ENCODE results near the gene ACTR5. TPM values are rescaled to one million over a fixed set of nuclear protein-coding genes. Genes with fewer than 3 reads are reported as not detected.

Gene ACTR5
- total RNA-seq, 2 experiments from 2014 or later: 7.1 to 7.4 TPM

DNA sequence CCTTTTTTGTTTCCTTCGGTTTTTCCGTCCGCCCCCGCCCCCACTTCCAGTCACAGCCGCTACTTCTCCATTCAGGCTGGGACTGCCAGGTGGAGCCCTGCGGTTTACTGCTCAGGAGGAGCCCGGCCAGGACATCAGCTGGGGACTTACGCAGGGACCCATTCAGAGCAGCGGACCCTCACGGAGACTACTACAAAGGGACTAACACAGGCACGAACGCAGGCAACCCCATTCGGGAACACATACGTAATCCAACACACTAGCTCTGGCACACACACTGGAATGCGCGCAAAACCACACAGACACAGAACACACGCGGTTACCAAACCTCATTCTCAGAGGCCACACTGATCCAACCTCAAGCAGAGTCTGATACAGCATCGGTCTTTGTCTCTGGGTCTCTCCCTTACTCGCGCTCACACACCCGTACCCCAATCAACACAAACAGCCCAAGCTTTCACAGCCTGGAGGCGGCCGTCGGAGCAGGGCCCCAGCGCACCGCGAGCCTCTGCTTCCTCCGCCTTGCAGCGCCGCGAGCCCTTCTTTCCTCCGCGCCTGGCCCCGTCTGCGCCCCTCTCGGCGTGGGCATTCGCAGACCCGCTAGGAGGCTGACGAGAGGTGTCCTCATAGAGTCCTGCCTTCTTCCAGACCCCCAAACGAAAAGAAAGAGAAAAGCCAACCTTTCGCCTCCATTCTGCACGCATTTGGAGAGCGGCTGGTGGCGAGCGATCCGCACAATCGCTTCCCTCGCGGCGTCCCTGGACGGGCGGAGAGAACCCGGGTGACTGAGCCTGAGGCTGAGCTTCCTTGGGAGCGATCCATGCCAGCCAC lies 25.0 kb upstream of the ACTR5 start:
- Mint-ChIP-seq H3K36me3 (ENCODE audit: low read depth) (no peaks in the 10 kb centered on the region), H3K4me1 (ENCODE audit: low read depth) (peaks cover 36% of the 10 kb centered on the region), H3K27me3 (peaks cover 75% of the 10 kb centered on the region), H3K4me3 (no peak overlapping the region), H3K27ac (no peak overlapping the region), H3K9me3 (peaks cover 3% of the 10 kb centered on the region)
- POLR2A ChIA-PET: interaction anchor here (1.1 kb wide), 1 partner anchor 24 kb away, joined by 3 read pairs; no protein-coding TSS in a partner anchor
- TF ChIP-seq, protein P1, sequence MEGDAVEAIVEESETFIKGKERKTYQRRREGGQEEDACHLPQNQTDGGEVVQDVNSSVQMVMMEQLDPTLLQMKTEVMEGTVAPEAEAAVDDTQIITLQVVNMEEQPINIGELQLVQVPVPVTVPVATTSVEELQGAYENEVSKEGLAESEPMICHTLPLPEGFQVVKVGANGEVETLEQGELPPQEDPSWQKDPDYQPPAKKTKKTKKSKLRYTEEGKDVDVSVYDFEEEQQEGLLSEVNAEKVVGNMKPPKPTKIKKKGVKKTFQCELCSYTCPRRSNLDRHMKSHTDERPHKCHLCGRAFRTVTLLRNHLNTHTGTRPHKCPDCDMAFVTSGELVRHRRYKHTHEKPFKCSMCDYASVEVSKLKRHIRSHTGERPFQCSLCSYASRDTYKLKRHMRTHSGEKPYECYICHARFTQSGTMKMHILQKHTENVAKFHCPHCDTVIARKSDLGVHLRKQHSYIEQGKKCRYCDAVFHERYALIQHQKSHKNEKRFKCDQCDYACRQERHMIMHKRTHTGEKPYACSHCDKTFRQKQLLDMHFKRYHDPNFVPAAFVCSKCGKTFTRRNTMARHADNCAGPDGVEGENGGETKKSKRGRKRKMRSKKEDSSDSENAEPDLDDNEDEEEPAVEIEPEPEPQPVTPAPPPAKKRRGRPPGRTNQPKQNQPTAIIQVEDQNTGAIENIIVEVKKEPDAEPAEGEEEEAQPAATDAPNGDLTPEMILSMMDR (IDR thresholded peaks at IDR 0.05): no peak
- intact Hi-C loops (cut with micrococcal nuclease): no loop called here
- CTCF ChIA-PET: interaction anchor here (1.0 to 5.3 kb wide), 5 partner anchors 8 to 169 kb away, joined by 3 to 53 read pairs (median 12); partner anchors contain the start of gene ACTR5
- DNase-seq: peak; percentile 16
- no peak for ATAC-seq

DNA sequence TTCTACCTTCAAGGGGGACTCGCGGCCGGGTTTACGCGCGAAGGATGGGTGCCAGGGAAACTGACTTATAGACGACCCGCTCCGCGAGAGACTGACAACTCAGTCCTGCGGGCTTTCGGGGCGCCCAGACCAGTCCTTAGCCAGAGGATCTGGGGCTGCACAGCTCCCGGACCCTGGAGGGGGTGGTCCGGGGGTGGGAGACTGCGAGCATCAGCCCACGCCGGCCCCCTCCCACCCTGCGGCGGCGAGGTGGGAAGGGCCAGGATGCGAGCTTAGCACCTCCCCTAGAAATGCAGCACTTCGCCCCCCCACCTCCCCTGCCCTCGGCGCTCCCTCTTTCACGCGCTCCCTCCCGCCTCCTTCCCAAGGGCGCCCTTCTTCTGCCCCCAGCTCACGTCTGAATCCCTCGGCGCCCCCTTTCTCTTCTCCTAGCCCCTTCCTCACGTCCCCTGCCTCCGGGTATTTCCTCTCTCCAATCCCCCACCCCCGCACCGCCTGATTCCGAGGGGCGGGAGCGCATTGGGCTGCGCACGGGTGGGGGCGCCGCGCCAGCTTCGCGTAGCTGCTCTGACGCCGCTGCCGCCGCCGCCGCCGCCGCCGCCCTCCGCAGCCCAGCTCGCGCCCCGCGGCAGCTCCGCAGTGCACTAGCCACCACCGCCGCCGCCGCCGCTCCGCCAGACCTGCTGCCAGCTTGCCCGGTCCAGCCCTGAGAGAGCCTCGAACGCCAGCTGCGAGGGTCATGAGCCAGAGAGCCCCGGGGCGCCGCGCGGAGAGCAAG lies 24.2 kb upstream of the ACTR5 start, which contains the start of gene SLC32A1:
Gene SLC32A1, plus strand, starts transcription at position 639 of the 778 bp plus-strand sequence. CDS start 239 bp downstream, outside the sequence.
- Mint-ChIP-seq H3K4me3 (no peak within 1 kb of the TSS), H3K27ac (no peak within 1 kb of the TSS), H3K4me1 (ENCODE audit: low read depth) (peaks cover 39% of the 10 kb centered on the region), H3K9me3 (peaks cover 3% of the 10 kb centered on the region), H3K36me3 (ENCODE audit: low read depth) (no peaks in the 10 kb centered on the region), H3K27me3 (peaks cover 81% of the 10 kb centered on the region)
- peak; percentile 12 for DNase-seq
- intact Hi-C loops (cut with micrococcal nuclease): no loop called here
- TF ChIP-seq, protein P1 (IDR thresholded peaks at IDR 0.05): no peak
- ChIA-PET POLR2A (interaction anchor here (1.1 kb wide), 1 partner anchor 33 kb away, joined by 3 read pairs; no protein-coding TSS in a partner anchor), CTCF (interaction anchor here (1.1 to 5.3 kb wide), 6 partner anchors 17 to 171 kb away, joined by 3 to 53 read pairs (median 12); partner anchors contain the start of gene ACTR5)
- ATAC-seq: no peak

DNA sequence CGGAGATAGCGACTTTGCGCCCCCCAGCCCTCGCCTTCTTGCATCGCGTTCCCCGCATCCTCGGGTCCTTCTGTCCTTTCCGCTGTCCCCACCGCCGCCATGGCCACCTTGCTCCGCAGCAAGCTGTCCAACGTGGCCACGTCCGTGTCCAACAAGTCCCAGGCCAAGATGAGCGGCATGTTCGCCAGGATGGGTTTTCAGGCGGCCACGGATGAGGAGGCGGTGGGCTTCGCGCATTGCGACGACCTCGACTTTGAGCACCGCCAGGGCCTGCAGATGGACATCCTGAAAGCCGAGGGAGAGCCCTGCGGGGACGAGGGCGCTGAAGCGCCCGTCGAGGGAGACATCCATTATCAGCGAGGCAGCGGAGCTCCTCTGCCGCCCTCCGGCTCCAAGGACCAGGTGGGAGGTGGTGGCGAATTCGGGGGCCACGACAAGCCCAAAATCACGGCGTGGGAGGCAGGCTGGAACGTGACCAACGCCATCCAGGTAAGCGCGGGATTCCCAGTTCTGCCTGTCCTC lies 23.6 kb upstream of the ACTR5 start:
- POLR2A ChIA-PET: interaction anchor here (1.1 to 1.2 kb wide), 2 partner anchors 34 to 51 kb away, joined by 3 read pairs; no protein-coding TSS in a partner anchor
- CTCF ChIA-PET: interaction anchor here (0.8 to 5.3 kb wide), 7 partner anchors 18 to 261 kb away, joined by 3 to 53 read pairs (median 12); partner anchors contain the start of gene ACTR5
- intact Hi-C loops (cut with micrococcal nuclease): loop anchor here (5.0 kb wide), 1 partner anchor 37 kb away; no protein-coding TSS in a partner anchor
- DNase-seq (no peak), ATAC-seq (no peak)
- no peaks in the 10 kb centered on the region for H3K36me3 Mint-ChIP-seq (ENCODE audit: low read depth)
- TF ChIP-seq, protein P1 (IDR thresholded peaks at IDR 0.05): no peak
- H3K4me1 Mint-ChIP-seq (ENCODE audit: low read depth): peaks cover 45% of the 10 kb centered on the region
- peaks cover 85% of the 10 kb centered on the region for H3K27me3 Mint-ChIP-seq
- H3K4me3 Mint-ChIP-seq: no peak overlapping the region
- H3K9me3 Mint-ChIP-seq: peaks cover 3% of the 10 kb centered on the region
- H3K27ac Mint-ChIP-seq: no peak overlapping the region

DNA sequence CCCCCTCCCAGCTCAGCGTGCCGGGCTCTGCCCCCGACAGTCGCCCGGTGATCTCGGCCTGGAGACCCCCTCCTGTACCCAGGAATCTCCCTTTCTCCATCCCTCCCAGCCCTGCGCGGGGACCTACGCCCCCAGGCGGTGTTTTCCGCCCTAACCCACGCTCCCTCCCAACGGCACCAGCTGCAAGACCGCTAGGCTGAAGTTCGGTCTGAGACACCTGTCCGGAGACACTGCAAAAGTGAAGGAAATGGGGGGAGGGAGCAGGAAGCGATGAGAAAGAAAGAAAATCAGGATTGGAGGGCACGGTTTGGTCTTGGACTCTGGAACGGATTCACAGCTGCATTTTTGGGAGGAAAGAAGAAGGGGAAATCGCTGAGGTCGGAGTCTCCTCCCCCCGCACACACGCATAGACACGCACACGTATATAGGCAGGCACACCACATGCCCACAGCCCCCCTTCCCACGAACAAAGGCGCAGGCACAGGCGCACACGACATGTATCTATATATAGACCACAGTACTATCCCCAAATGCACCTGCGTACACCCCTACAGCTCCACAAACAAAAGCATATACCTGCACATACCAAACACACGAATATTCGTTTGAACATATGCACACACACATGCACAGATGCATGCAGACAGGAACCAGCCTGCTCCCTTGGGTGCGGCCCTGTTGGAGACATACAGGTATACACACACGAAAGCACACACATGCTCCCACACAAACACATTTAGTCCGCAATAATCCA lies 22.9 kb upstream of the ACTR5 start:
- Mint-ChIP-seq H3K36me3 (ENCODE audit: low read depth) (no peaks in the 10 kb centered on the region), H3K4me3 (no peak overlapping the region), H3K4me1 (ENCODE audit: low read depth) (peaks cover 52% of the 10 kb centered on the region), H3K9me3 (peaks cover 3% of the 10 kb centered on the region), H3K27me3 (peaks cover 90% of the 10 kb centered on the region), H3K27ac (no peak overlapping the region)
- intact Hi-C loops (cut with micrococcal nuclease): loop anchor here (5.0 kb wide), 1 partner anchor 38 kb away; no protein-coding TSS in a partner anchor
- DNase-seq (peak; percentile 8), ATAC-seq (no peak)
- POLR2A ChIA-PET: interaction anchor here (1.1 to 1.2 kb wide), 2 partner anchors 34 to 51 kb away, joined by 3 read pairs; no protein-coding TSS in a partner anchor
- CTCF ChIA-PET: interaction anchor here (0.8 to 5.3 kb wide), 13 partner anchors 11 to 260 kb away, joined by 3 to 53 read pairs (median 4); partner anchors contain the start of gene ACTR5
- TF ChIP-seq, protein P1 (IDR thresholded peaks at IDR 0.05): no peak
